KMS-11 (cell line): ENCODE measurements around the gene TBCD.

ENCODE experiments used
- H2AFZ ChIP-seq: fragments of 200-600 bp; sonication (generic); 2 replicates; pipeline ENCODE4 v1.6.1; 2016; ENCODE audit warnings: antibody characterized with exemption, mixed run types, low read depth
- H3K27ac ChIP-seq: fragments of 200-600 bp; sonication (generic); 2 replicates; pipeline ENCODE4 v1.6.1; 2016; ENCODE audit warnings: mild to moderate bottlenecking, mixed run types
- H3K27me3 ChIP-seq: fragments of 200-600 bp; sonication (generic); 2 replicates; pipeline ENCODE4 v1.6.1; 2017; ENCODE audit warnings: mild to moderate bottlenecking, low read depth, mixed run types, moderate library complexity; ENCODE audit not compliant: insufficient read depth
- H3K36me3 ChIP-seq: fragments of 200-600 bp; sonication (generic); 2 replicates; pipeline ENCODE4 v1.6.1; 2017; ENCODE audit warnings: mild to moderate bottlenecking, mixed run types; ENCODE audit not compliant: insufficient read depth
- H3K4me1 ChIP-seq: fragments of 200-600 bp; sonication (generic); 2 replicates; pipeline ENCODE4 v1.6.1; 2016; ENCODE audit warnings: mild to moderate bottlenecking, low read depth, mixed run types; ENCODE audit not compliant: poor library complexity, severe bottlenecking
- H3K4me2 ChIP-seq: fragments of 200-600 bp; sonication (generic); 2 replicates; pipeline ENCODE4 v1.7.0; 2016; ENCODE audit warnings: mild to moderate bottlenecking, mixed run types
- H3K4me3 ChIP-seq: fragments of 200-600 bp; sonication (generic); IDR thresholded peaks from 2 replicates; pipeline ENCODE4 v1.6.1; 2017; ENCODE audit warnings: low read depth, low read length, mixed read lengths; ENCODE audit not compliant: insufficient read depth
- H3K79me2 ChIP-seq: fragments of 200-600 bp; sonication (generic); 2 replicates; pipeline ENCODE4 v1.6.1; 2016; ENCODE audit warnings: low read depth, mixed run types; ENCODE audit not compliant: insufficient read depth
- H3K9ac ChIP-seq: fragments of 200-600 bp; sonication (generic); 2 replicates; pipeline ENCODE4 v1.6.1; 2016; ENCODE audit warnings: mild to moderate bottlenecking, mixed run types
- H4K20me1 ChIP-seq: fragments of 200-600 bp; sonication (generic); 2 replicates; pipeline ENCODE4 v1.6.1; 2016; ENCODE audit warnings: mild to moderate bottlenecking, mixed run types; ENCODE audit not compliant: insufficient read depth
- TF ChIP-seq, protein P1 (sequence below): fragments of 200-600 bp; sonication (generic); conservative IDR thresholded peaks from 2 replicates; pipeline ENCODE4 v1.6.1; 2017; ENCODE audit warnings: low read depth, mild to moderate bottlenecking, antibody characterized with exemption, low read length, moderate library complexity, mixed read lengths

TBCD gene

GRCh38 chr17:82914375-82914774 lies 162.5 kb downstream of the TBCD start:
- Histone ChIP-seq H3K27me3 (no peaks in the 10 kb centered on the region), H3K79me2 (no peaks in the 10 kb centered on the region), H3K4me1 (no peaks in the 10 kb centered on the region), H3K27ac (no peak overlapping the region), H3K4me3 (no peak overlapping the region), H4K20me1 (no peaks in the 10 kb centered on the region), H3K4me2 (no peak overlapping the region), H2AFZ (no peak overlapping the region), H3K9ac (no peak overlapping the region), H3K36me3 (no peaks in the 10 kb centered on the region)
- TF ChIP-seq, protein P1, sequence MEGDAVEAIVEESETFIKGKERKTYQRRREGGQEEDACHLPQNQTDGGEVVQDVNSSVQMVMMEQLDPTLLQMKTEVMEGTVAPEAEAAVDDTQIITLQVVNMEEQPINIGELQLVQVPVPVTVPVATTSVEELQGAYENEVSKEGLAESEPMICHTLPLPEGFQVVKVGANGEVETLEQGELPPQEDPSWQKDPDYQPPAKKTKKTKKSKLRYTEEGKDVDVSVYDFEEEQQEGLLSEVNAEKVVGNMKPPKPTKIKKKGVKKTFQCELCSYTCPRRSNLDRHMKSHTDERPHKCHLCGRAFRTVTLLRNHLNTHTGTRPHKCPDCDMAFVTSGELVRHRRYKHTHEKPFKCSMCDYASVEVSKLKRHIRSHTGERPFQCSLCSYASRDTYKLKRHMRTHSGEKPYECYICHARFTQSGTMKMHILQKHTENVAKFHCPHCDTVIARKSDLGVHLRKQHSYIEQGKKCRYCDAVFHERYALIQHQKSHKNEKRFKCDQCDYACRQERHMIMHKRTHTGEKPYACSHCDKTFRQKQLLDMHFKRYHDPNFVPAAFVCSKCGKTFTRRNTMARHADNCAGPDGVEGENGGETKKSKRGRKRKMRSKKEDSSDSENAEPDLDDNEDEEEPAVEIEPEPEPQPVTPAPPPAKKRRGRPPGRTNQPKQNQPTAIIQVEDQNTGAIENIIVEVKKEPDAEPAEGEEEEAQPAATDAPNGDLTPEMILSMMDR: no peak

- Histone ChIP-seq H3K4me2 (no peak overlapping the region), H3K36me3 (no peaks in the 10 kb centered on the region), H3K27ac (no peak overlapping the region), H3K4me1 (no peaks in the 10 kb centered on the region), H2AFZ (no peak overlapping the region), H3K4me3 (no peak overlapping the region), H3K9ac (no peak overlapping the region), H3K27me3 (no peaks in the 10 kb centered on the region), H3K79me2 (no peaks in the 10 kb centered on the region), H4K20me1 (no peaks in the 10 kb centered on the region)
- TF ChIP-seq, protein P1: no peak
These were observed 163.3 kb downstream of the TBCD start for GRCh38 chr17:82915010-82915756.

DNA sequence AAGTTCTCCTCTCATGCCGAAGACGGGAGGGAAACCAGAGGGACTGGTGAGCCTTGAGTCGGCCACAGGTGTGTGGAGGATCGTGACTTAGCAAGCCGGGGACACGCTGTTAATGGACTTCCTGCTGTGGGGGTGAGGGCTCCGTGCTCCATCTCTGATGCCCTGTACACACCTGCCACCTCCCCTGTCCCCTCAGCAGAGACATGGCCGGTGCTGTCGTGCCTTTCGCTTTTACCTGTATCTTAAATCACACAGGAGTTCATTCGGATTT lies 163.8 kb downstream of the TBCD start:
- TF ChIP-seq, protein P1: no peak
- no peak overlapping the region for H3K27ac ChIP-seq
- no peaks in the 10 kb centered on the region for H4K20me1 ChIP-seq
- H3K4me3 ChIP-seq: no peak overlapping the region
- H3K27me3 ChIP-seq: no peaks in the 10 kb centered on the region
- H2AFZ ChIP-seq: no peak overlapping the region
- H3K79me2 ChIP-seq: no peaks in the 10 kb centered on the region
- no peaks in the 10 kb centered on the region for H3K4me1 ChIP-seq
- H3K4me2 ChIP-seq: no peak overlapping the region
- no peaks in the 10 kb centered on the region for H3K36me3 ChIP-seq
- H3K9ac ChIP-seq: no peak overlapping the region

DNA sequence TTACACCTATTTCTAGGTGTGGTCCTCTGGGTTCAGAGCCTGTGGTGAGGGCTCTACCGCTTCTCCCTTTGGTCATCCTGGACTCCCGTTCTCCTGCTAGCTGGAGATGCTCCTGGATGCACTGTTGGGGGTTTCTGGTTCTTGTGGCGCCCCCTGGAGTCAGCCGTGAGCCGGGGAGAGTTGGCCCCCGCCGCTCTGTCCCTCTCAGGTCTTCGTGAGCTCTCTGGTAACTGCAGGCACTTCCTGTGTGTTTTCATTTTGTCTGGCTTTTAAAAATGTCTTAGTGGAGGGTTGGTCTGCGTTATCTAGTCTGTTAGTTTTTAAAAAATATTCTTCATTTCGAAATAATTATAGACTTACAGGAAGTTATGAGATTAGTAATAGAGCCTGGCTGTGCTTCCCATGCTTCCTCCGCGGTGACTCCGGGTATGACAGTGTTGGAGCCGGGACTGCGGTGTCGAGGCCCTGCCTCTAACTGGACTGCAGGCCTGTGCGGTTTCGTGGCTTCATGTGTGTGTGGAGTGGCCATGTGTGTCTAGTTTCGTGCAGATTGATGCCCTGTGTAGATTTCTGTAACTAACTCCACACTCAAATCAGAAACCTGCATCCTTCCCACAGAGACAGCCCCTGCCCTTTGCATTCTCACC lies 166.0 kb downstream of the TBCD start:
- no peaks in the 10 kb centered on the region for H4K20me1 ChIP-seq
- TF ChIP-seq, protein P1: peak; percentile 45
- H3K4me2 ChIP-seq: no peak overlapping the region
- no peaks in the 10 kb centered on the region for H3K27me3 ChIP-seq
- no peak overlapping the region for H3K9ac ChIP-seq
- H2AFZ ChIP-seq: no peak overlapping the region
- no peaks in the 10 kb centered on the region; the same call in 1 of the 2 replicates for H3K36me3 ChIP-seq
- H3K27ac ChIP-seq: no peak overlapping the region
- no peaks in the 10 kb centered on the region for H3K79me2 ChIP-seq
- no peak overlapping the region for H3K4me3 ChIP-seq
- no peaks in the 10 kb centered on the region for H3K4me1 ChIP-seq
